Fibroblast of mammary gland (primary cell): ENCODE data around the gene NGFR.

Experiments used
- DNase-seq: peaks from one replicate; pipeline ENCODE4 v3.0.0-alpha.2; 2010; ENCODE audit warnings: low read depth
- H3K4me3 ChIP-seq: 2 replicates; pipeline ENCODE4 v1.5.1; 2011; ENCODE audit warnings: low read depth, mild to moderate bottlenecking, low read length, moderate library complexity; ENCODE audit not compliant: control insufficient read depth
- TF ChIP-seq, protein P1 (sequence below): conservative IDR thresholded peaks from 2 replicates; pipeline ENCODE4 v1.5.1; 2011; ENCODE audit warnings: low read depth, low read length, inconsistent platforms; ENCODE audit not compliant: control insufficient read depth, insufficient read depth

The NGFR gene

GRCh38 chr17:49488612-49489011, 6.5 kb upstream of the NGFR start:
- TF ChIP-seq, protein P1, sequence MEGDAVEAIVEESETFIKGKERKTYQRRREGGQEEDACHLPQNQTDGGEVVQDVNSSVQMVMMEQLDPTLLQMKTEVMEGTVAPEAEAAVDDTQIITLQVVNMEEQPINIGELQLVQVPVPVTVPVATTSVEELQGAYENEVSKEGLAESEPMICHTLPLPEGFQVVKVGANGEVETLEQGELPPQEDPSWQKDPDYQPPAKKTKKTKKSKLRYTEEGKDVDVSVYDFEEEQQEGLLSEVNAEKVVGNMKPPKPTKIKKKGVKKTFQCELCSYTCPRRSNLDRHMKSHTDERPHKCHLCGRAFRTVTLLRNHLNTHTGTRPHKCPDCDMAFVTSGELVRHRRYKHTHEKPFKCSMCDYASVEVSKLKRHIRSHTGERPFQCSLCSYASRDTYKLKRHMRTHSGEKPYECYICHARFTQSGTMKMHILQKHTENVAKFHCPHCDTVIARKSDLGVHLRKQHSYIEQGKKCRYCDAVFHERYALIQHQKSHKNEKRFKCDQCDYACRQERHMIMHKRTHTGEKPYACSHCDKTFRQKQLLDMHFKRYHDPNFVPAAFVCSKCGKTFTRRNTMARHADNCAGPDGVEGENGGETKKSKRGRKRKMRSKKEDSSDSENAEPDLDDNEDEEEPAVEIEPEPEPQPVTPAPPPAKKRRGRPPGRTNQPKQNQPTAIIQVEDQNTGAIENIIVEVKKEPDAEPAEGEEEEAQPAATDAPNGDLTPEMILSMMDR, result no peak
- no peak for DNase-seq
- H3K4me3 ChIP-seq, result no peak overlapping the region

GRCh38 chr17:49489348-49489747, 5.7 kb upstream of the NGFR start:
- TF ChIP-seq, protein P1, result no peak
- H3K4me3 ChIP-seq, result no peak overlapping the region

DNA sequence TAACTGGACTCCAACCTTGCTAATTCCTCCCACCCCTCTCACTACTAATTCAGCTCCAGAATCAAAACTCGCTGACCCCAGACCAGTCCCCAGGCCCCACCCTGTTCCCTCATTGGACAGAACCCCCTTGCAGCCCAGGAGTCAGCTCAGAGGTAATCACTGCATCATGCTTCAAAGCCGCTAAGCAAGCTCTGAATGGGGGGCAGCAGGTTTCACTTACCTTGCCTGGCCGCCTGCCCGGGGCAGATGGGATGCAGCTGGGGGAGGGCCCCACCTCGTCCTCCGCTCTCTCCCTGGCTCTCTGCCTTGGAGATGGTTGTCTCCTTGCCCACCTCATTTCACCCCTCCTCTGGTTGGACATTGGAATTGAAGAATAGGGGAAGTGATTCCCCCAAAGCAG, 4.8 kb upstream of the NGFR start:
- H3K4me3 ChIP-seq, result no peak overlapping the region
- TF ChIP-seq, protein P1, result no peak
- no peak for DNase-seq

More at GRCh38 chr17:49489348-49489747, 5.7 kb upstream of the NGFR start:
- DNase-seq, result no peak

- no peak for DNase-seq
- TF ChIP-seq, protein P1, result no peak
- H3K4me3 ChIP-seq, result no peak overlapping the region
Observed at GRCh38 chr17:49491192-49491769, 3.8 kb upstream of the NGFR start.

GRCh38 chr17:49494399-49494985, 601 bp upstream of the NGFR start:
- H3K4me3 ChIP-seq, result no peak overlapping the region
- no peak for DNase-seq

GRCh38 chr17:49495842-49496182, 719 bp downstream of the NGFR start:
- TF ChIP-seq, protein P1, result no peak
- no peak for DNase-seq
- no peak overlapping the region for H3K4me3 ChIP-seq

More at GRCh38 chr17:49494399-49494985, 601 bp upstream of the NGFR start:
- TF ChIP-seq, protein P1, result no peak
